AML-193 (cell line): ENCODE results near the gene PICALM.

Source experiments
- DNase-seq, 2 experiments: peaks; one replicate each; lab custom pipeline; 2025; lab: John Stamatoyannopoulos, UW

The PICALM gene

GRCh38 chr11:86047275-86047991 is 21.5 kb downstream of the PICALM start:
- DNase-seq: peak; percentile 82 to 84

GRCh38 chr11:86046116-86046515 is 22.8 kb downstream of the PICALM start:
- no peak for DNase-seq

GRCh38 chr11:86043765-86044503 is 24.9 kb downstream of the PICALM start:
- DNase-seq: no peak

GRCh38 chr11:86041975-86042378 is 26.9 kb downstream of the PICALM start:
- peak; percentile 85 to 90 for DNase-seq

- DNase-seq: no peak
Measured at GRCh38 chr11:86040919-86041850, 27.7 kb downstream of the PICALM start.

GRCh38 chr11:86039094-86039493 is 29.8 kb downstream of the PICALM start:
- DNase-seq: no peak

GRCh38 chr11:86037743-86038142 is 31.1 kb downstream of the PICALM start:
- no peak for DNase-seq

- no peak for DNase-seq
Measured at GRCh38 chr11:86035920-86036319, 33.0 kb downstream of the PICALM start.

- DNase-seq: no peak
Measured at GRCh38 chr11:86035164-86035563, 33.7 kb downstream of the PICALM start.

GRCh38 chr11:86034710-86035109 is 34.2 kb downstream of the PICALM start:
- no peak for DNase-seq

- DNase-seq: peak; percentile 6 to 29
Measured at GRCh38 chr11:86021377-86021776, 47.5 kb downstream of the PICALM start.

GRCh38 chr11:86018249-86018648 is 50.6 kb downstream of the PICALM start:
- DNase-seq: no peak

- DNase-seq: no peak
Measured at GRCh38 chr11:86016451-86016850, 52.4 kb downstream of the PICALM start.

GRCh38 chr11:86015699-86016098 is 53.2 kb downstream of the PICALM start:
- DNase-seq: no peak

GRCh38 chr11:86014221-86014620 is 54.7 kb downstream of the PICALM start:
- DNase-seq: no peak

- no peak for DNase-seq
Measured at GRCh38 chr11:86013713-86014112, 55.2 kb downstream of the PICALM start.

- no peak for DNase-seq
Measured at GRCh38 chr11:86011175-86011574, 57.7 kb downstream of the PICALM start.

- DNase-seq: no peak
Measured at GRCh38 chr11:86003654-86004053, 65.2 kb downstream of the PICALM start.

GRCh38 chr11:86002431-86002830 is 66.5 kb downstream of the PICALM start:
- DNase-seq: no peak

GRCh38 chr11:85991508-85991907 is 77.4 kb downstream of the PICALM start:
- DNase-seq: no peak

GRCh38 chr11:85989746-85990145 is 79.1 kb downstream of the PICALM start:
- no peak for DNase-seq

GRCh38 chr11:85988780-85989179 is 80.1 kb downstream of the PICALM start:
- no peak for DNase-seq
